Measurements from ENCODE around the gene FER. TPM values are rescaled to one million over a fixed set of nuclear protein-coding genes. Genes with fewer than 3 reads are reported as not detected.

FER gene
- polyA plus RNA-seq, 1 donor from 2014 or later, result 8.5 TPM

- Histone ChIP-seq H3K36me3 (ENCODE audit: insufficient read depth, low read length) (no peaks in the 10 kb centered on the region), H3K79me2 (replicated peaks; ENCODE audit: insufficient read depth, low read length) (no peaks in the 10 kb centered on the region), H2AFZ (ENCODE audit: low read depth, low read length) (no peak overlapping the region), H3K27me3 (ENCODE audit: insufficient read depth, low read depth, low read length) (no peaks in the 10 kb centered on the region), H4K20me1 (ENCODE audit: insufficient read depth) (no peaks in the 10 kb centered on the region), H3K4me2 (ENCODE audit: low read length) (no peak overlapping the region), H3F3A (ENCODE audit: insufficient read depth, low read length, poor library complexity, severe bottlenecking) (no peaks in the 10 kb centered on the region), H3K9me3 (ENCODE audit: low read length) (no peaks in the 10 kb centered on the region), H3K9ac (ENCODE audit: low read length) (no peak overlapping the region), H3K9me2 (ENCODE audit: insufficient read depth, low read length) (no peaks in the 10 kb centered on the region), H3K4me3 (ENCODE audit: low read length) (no peak overlapping the region), H3K27ac (ENCODE audit: low read length) (no peak overlapping the region)
- no peak for TF ChIP-seq EP300 (conservative IDR thresholded peaks at IDR 0.05; ENCODE audit: poor library complexity, severe bottlenecking)
- TF ChIP-seq, protein P1, sequence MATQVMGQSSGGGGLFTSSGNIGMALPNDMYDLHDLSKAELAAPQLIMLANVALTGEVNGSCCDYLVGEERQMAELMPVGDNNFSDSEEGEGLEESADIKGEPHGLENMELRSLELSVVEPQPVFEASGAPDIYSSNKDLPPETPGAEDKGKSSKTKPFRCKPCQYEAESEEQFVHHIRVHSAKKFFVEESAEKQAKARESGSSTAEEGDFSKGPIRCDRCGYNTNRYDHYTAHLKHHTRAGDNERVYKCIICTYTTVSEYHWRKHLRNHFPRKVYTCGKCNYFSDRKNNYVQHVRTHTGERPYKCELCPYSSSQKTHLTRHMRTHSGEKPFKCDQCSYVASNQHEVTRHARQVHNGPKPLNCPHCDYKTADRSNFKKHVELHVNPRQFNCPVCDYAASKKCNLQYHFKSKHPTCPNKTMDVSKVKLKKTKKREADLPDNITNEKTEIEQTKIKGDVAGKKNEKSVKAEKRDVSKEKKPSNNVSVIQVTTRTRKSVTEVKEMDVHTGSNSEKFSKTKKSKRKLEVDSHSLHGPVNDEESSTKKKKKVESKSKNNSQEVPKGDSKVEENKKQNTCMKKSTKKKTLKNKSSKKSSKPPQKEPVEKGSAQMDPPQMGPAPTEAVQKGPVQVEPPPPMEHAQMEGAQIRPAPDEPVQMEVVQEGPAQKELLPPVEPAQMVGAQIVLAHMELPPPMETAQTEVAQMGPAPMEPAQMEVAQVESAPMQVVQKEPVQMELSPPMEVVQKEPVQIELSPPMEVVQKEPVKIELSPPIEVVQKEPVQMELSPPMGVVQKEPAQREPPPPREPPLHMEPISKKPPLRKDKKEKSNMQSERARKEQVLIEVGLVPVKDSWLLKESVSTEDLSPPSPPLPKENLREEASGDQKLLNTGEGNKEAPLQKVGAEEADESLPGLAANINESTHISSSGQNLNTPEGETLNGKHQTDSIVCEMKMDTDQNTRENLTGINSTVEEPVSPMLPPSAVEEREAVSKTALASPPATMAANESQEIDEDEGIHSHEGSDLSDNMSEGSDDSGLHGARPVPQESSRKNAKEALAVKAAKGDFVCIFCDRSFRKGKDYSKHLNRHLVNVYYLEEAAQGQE (IDR thresholded peaks at IDR 0.05; ENCODE audit: borderline replicate concordance), result no peak
- no peak for TF ChIP-seq RAD21 (conservative IDR thresholded peaks at IDR 0.05)
- TF ChIP-seq POLR2AphosphoS5 (IDR thresholded peaks at IDR 0.05), result no peak
- no peak for TF ChIP-seq SMC3 (conservative IDR thresholded peaks at IDR 0.05; ENCODE audit: poor library complexity)
These were observed 209.6 kb downstream of the FER start for GRCh38 chr5:108957333-108957732.

DNA sequence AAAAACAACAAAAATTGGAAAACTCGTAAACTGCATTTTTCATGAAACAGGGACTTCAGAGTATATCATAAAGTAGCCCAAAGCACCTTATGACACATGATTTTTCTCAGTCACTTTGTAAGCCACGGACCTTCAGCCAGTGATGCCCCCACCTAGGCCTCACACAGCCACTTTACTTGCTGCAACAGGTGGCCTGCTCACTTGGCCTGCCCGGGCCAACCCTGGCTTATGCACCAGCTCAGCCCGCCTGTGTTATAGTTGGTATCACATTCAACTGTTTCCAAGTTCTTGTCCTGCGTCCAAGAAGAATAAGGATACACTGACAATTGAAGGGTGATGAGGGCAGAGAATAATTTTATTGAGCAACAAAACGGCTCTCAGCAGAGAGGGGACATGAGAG lies 219.2 kb downstream of the FER start:
- Histone ChIP-seq H3K27ac (ENCODE audit: low read length) (no peak overlapping the region), H3K36me3 (ENCODE audit: insufficient read depth, low read length) (no peaks in the 10 kb centered on the region), H4K20me1 (ENCODE audit: insufficient read depth) (no peaks in the 10 kb centered on the region), H3K9me3 (ENCODE audit: low read length) (no peaks in the 10 kb centered on the region), H3F3A (ENCODE audit: insufficient read depth, low read length, poor library complexity, severe bottlenecking) (no peaks in the 10 kb centered on the region), H2AFZ (ENCODE audit: low read depth, low read length) (no peak overlapping the region), H3K9ac (ENCODE audit: low read length) (no peak overlapping the region), H3K4me3 (ENCODE audit: low read length) (no peak overlapping the region), H3K4me2 (ENCODE audit: low read length) (no peak overlapping the region), H3K9me2 (ENCODE audit: insufficient read depth, low read length) (no peaks in the 10 kb centered on the region), H3K27me3 (ENCODE audit: insufficient read depth, low read depth, low read length) (no peaks in the 10 kb centered on the region), H3K79me2 (replicated peaks; ENCODE audit: insufficient read depth, low read length) (no peaks in the 10 kb centered on the region)
- TF ChIP-seq POLR2AphosphoS5 (IDR thresholded peaks at IDR 0.05) (no peak), TAF1 (IDR thresholded peaks at IDR 0.05; ENCODE audit: low read depth) (no peak)

DNA sequence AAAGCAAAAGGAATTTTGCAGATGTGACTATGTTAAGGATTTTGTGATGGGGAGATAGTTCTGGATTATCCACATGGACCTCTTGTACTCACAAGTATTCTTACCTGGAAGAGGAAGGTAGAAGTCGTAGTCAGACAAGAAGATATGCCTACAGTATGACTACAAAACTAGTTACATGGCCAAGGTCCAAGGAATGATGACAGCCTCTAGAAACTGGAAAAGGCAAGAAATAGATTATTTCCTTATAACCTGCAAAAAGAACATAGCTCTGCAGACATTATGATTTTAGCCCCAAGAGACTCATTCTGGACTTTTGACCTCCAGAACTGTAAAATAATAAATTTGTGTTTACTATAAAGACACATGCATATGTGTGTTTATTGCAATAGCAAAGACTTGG lies 226.9 kb downstream of the FER start:
- Histone ChIP-seq H3K79me2 (replicated peaks; ENCODE audit: insufficient read depth, low read length) (no peaks in the 10 kb centered on the region), H3K4me2 (ENCODE audit: low read length) (no peak overlapping the region), H3K9me2 (ENCODE audit: insufficient read depth, low read length) (no peaks in the 10 kb centered on the region), H3K4me3 (ENCODE audit: low read length) (no peak overlapping the region), H3K36me3 (ENCODE audit: insufficient read depth, low read length) (no peaks in the 10 kb centered on the region), H3K9me3 (ENCODE audit: low read length) (no peaks in the 10 kb centered on the region), H3K9ac (ENCODE audit: low read length) (no peak overlapping the region), H3K27me3 (ENCODE audit: insufficient read depth, low read depth, low read length) (no peaks in the 10 kb centered on the region), H3K27ac (ENCODE audit: low read length) (no peak overlapping the region), H2AFZ (ENCODE audit: low read depth, low read length) (no peak overlapping the region), H3F3A (ENCODE audit: insufficient read depth, low read length, poor library complexity, severe bottlenecking) (no peaks in the 10 kb centered on the region), H4K20me1 (ENCODE audit: insufficient read depth) (no peaks in the 10 kb centered on the region)
- TF ChIP-seq EZH2 (IDR thresholded peaks at IDR 0.05; ENCODE audit: borderline replicate concordance, insufficient read depth, low read length, poor library complexity, severe bottlenecking) (no peak), POLR2AphosphoS5 (IDR thresholded peaks at IDR 0.05) (no peak), MXI1 (conservative IDR thresholded peaks at IDR 0.05; ENCODE audit: poor library complexity, severe bottlenecking) (no peak), EP300 (conservative IDR thresholded peaks at IDR 0.05; ENCODE audit: poor library complexity, severe bottlenecking) (no peak), TAF1 (IDR thresholded peaks at IDR 0.05; ENCODE audit: low read depth) (no peak), RAD21 (conservative IDR thresholded peaks at IDR 0.05) (no peak), SMC3 (conservative IDR thresholded peaks at IDR 0.05; ENCODE audit: poor library complexity) (no peak)
